Mammary epithelial cell (primary cell): ENCODE data around the gene OSBPL2.

Experiments used
- CTCF ChIP-seq, 2 donors: IDR thresholded peaks in 1 of 2; conservative IDR thresholded peaks in 1 of 2; 2 replicates each; pipeline ENCODE4 v1.5.1; 2011 to 2012; ENCODE audit warnings: inconsistent platforms in 2 of 2, low read length in 2 of 2, mild to moderate bottlenecking in 2 of 2, control low read depth in 1 of 2, low read depth in 1 of 2; ENCODE audit not compliant: insufficient read depth in 1 of 2; ENCODE audit errors: extremely low read depth in 1 of 2
- EZH2 ChIP-seq: IDR thresholded peaks from 2 replicates; pipeline ENCODE4 v1.6.1; 2012; ENCODE audit warnings: low read length, inconsistent platforms, borderline replicate concordance

- no peak for TF ChIP-seq CTCF (conservative IDR thresholded peaks at IDR 0.05 in 1 of 2, IDR thresholded peaks at IDR 0.05 in 1 of 2; ENCODE audit: extremely low read depth in 1 of 2, insufficient read depth in 1 of 2, low read depth in 1 of 2, low read length in 2 of 2)
- TF ChIP-seq EZH2: no peak
These were observed 8.7 kb upstream of the OSBPL2 start for GRCh38 chr20:62229667-62230066.
